ENCODE results near the gene TBX18.

DNA sequence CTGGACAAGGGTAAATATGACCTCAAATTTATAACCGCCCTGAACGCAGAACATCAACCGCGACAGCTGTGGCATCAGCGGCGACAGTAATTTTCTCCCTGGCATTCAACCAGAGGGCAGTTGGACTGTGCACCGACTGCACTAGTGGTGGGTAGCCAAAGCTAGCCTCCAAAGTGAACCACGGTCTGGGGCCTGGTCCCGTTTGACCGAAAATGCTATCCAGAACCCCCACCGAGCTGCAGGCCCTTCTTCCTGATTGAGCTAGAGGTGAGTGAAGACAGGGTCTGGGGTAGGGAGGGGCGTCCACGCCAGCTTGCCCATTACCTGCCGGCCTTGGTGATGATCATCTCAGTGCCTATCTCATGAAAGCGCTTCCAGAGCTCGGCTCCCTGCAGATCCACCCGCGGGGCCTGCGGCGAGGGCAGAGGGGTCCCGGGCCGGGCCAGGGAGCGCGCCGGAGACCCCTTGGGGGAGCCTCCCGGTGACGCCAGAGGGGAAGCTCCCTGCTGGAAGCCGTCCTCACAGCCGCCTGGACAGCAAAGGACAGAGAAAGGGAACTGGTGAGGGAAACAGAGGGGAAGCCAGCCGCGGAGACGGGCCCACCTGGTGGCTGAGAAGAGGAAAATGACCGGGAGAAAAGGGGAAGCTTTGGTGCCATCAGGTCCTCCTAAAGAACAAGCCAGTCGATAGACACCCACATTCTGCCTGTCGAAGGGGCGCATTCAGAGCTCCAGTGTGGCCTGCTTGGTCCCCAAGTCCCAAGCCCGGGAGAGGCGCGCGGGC, 2.0 kb downstream of the TBX18 start:
- TF ChIP-seq SUZ12 (IDR thresholded peaks at IDR 0.05; ENCODE audit: extremely low read depth, insufficient read depth, insufficient read length) (no peak), ZNF274 (IDR thresholded peaks at IDR 0.05; ENCODE audit: low read depth, low read length) (no peak), YY1 (IDR thresholded peaks at IDR 0.05; ENCODE audit: insufficient read depth, insufficient read length) (no peak)
